ENCODE measurements around the gene CYP2U1. TPM values are rescaled to one million over a fixed set of nuclear protein-coding genes. Genes with fewer than 3 reads are reported as not detected.

The CYP2U1 gene
- total RNA-seq, 1 experiment from 2014 or later, result 1.2 TPM

- ATAC-seq (no peak), DNase-seq (ENCODE audit: low read depth, low spot score) (no peak)
- in situ Hi-C loops (cut with HindIII; ENCODE audit: low pct_unique_long_range_greater_than_20kb, low sequenced_read_pairs) (no loop called here), intact Hi-C loops (cut with micrococcal nuclease; ENCODE audit: unreplicated experiment) (no loop called here)
- peaks cover 8% of the 10 kb centered on the region; the same call in 1 of the 2 replicates for H3K9me3 ChIP-seq (ENCODE audit: control insufficient read depth, insufficient read depth, low read depth, low read length)
- CTCF ChIA-PET, result no interaction called here
- H3K27me3 ChIP-seq (ENCODE audit: control insufficient read depth, insufficient read depth, low read length), result no peaks in the 10 kb centered on the region
- no peaks in the 10 kb centered on the region for H3K36me3 ChIP-seq (ENCODE audit: control insufficient read depth, insufficient read depth, low read length)
- BruUV-seq (replicated peaks), result no TSS peak
- no peak overlapping the region for H3K27ac ChIP-seq (ENCODE audit: low read length)
- H3K4me1 ChIP-seq (ENCODE audit: control insufficient read depth, insufficient read depth, low read length), result no peaks in the 10 kb centered on the region
- no peak for TF ChIP-seq REST (IDR thresholded peaks at IDR 0.05; ENCODE audit: insufficient read depth in 1 of 2, low read depth in 2 of 2, low read length in 1 of 2)
- no peak for TF ChIP-seq POLR2AphosphoS5 (IDR thresholded peaks at IDR 0.05; ENCODE audit: low read depth, low read length)
- TF ChIP-seq TCF7L2 (IDR thresholded peaks at IDR 0.05; ENCODE audit: low read depth, low read length), result no peak
- TF ChIP-seq CTCF (IDR thresholded peaks at IDR 0.05), result no peak
- TF ChIP-seq SIN3A (IDR thresholded peaks at IDR 0.05; ENCODE audit: borderline replicate concordance, insufficient read depth, low read depth, low read length), result no peak
- H3K4me3 ChIP-seq (ENCODE audit: low read depth in 2 of 2, low read length in 2 of 2), result no peak overlapping the region
- POLR2A ChIA-PET, result no interaction called here
These were observed 43.1 kb upstream of the CYP2U1 start for GRCh38 chr4:107888237-107888636.

- Histone ChIP-seq H3K9me3 (ENCODE audit: control insufficient read depth, insufficient read depth, low read depth, low read length) (peaks cover 8% of the 10 kb centered on the region; the same call in 1 of the 2 replicates), H3K27me3 (ENCODE audit: control insufficient read depth, insufficient read depth, low read length) (no peaks in the 10 kb centered on the region), H3K36me3 (ENCODE audit: control insufficient read depth, insufficient read depth, low read length) (no peaks in the 10 kb centered on the region), H3K27ac (ENCODE audit: low read length) (no peak overlapping the region), H3K4me1 (ENCODE audit: control insufficient read depth, insufficient read depth, low read length) (no peaks in the 10 kb centered on the region), H3K4me3 (ENCODE audit: low read depth in 2 of 2, low read length in 2 of 2) (no peak overlapping the region)
- DNase-seq (ENCODE audit: low read depth, low spot score) (no peak), ATAC-seq (no peak)
- TF ChIP-seq SIN3A (IDR thresholded peaks at IDR 0.05; ENCODE audit: borderline replicate concordance, insufficient read depth, low read depth, low read length), result no peak
- POLR2A ChIA-PET, result no interaction called here
- in situ Hi-C loops (cut with HindIII; ENCODE audit: low pct_unique_long_range_greater_than_20kb, low sequenced_read_pairs) (no loop called here), intact Hi-C loops (cut with micrococcal nuclease; ENCODE audit: unreplicated experiment) (no loop called here)
- no TSS peak for BruUV-seq (replicated peaks)
- CTCF ChIA-PET, result no interaction called here
These were observed 40.6 kb upstream of the CYP2U1 start for GRCh38 chr4:107890779-107891178.

- Histone ChIP-seq H3K4me1 (ENCODE audit: control insufficient read depth, insufficient read depth, low read length) (no peaks in the 10 kb centered on the region), H3K27me3 (ENCODE audit: control insufficient read depth, insufficient read depth, low read length) (no peaks in the 10 kb centered on the region), H3K27ac (ENCODE audit: low read length) (no peak overlapping the region), H3K4me3 (ENCODE audit: low read depth in 2 of 2, low read length in 2 of 2) (no peak overlapping the region), H3K36me3 (ENCODE audit: control insufficient read depth, insufficient read depth, low read length) (no peaks in the 10 kb centered on the region), H3K9me3 (ENCODE audit: control insufficient read depth, insufficient read depth, low read depth, low read length) (peaks cover 8% of the 10 kb centered on the region; the same call in 1 of the 2 replicates)
- ATAC-seq (no peak), DNase-seq (ENCODE audit: low read depth, low spot score) (no peak)
- in situ Hi-C loops (cut with HindIII; ENCODE audit: low pct_unique_long_range_greater_than_20kb, low sequenced_read_pairs) (no loop called here), intact Hi-C loops (cut with micrococcal nuclease; ENCODE audit: unreplicated experiment) (no loop called here)
- ChIA-PET CTCF (no interaction called here), POLR2A (no interaction called here)
- no peak for TF ChIP-seq CTCF (IDR thresholded peaks at IDR 0.05)
- TF ChIP-seq TCF7L2 (IDR thresholded peaks at IDR 0.05; ENCODE audit: low read depth, low read length), result no peak
- TF ChIP-seq POLR2AphosphoS5 (IDR thresholded peaks at IDR 0.05; ENCODE audit: low read depth, low read length), result no peak
- TF ChIP-seq REST (IDR thresholded peaks at IDR 0.05; ENCODE audit: insufficient read depth in 1 of 2, low read depth in 2 of 2, low read length in 1 of 2), result no peak
- TF ChIP-seq SIN3A (IDR thresholded peaks at IDR 0.05; ENCODE audit: borderline replicate concordance, insufficient read depth, low read depth, low read length), result no peak
- BruUV-seq (replicated peaks), result no TSS peak
These were observed 40.0 kb upstream of the CYP2U1 start for GRCh38 chr4:107891299-107891698.

Measured in Panc1 (cell line).